HepG2 (cell line): ENCODE data around the gene LRRTM3. TPM values are rescaled to one million over a fixed set of nuclear protein-coding genes. Genes with fewer than 3 reads are reported as not detected.

Source experiments
- ATAC-seq: fragments of 200-7000 bp; cut with Tn5 transposase; 3 replicates; pipeline ENCODE4 v1.9.1; 2020; ENCODE audit warnings: mild to moderate bottlenecking, moderate library complexity
- BruUV-seq: library from RNA; stranded (reverse); fragments of 400-500 nt; replicated peaks from 2 replicates; lab custom pipeline; 2021; lab: Mats Ljungman, UMichigan
- CTCF ChIA-PET: fragments of 300-600 bp; formaldehyde crosslinking; extraction: SDS; loops from one replicate; lab custom pipeline; 2021; ENCODE audit warnings: low total read pairs, inconsistent platforms, low intra/inter-chr PET ratio; lab: Yijun Ruan, JAX
- POLR2A ChIA-PET: fragments of 350-600 bp; sonication (Branson Sonifier 250); formaldehyde crosslinking; loops from one replicate; lab custom pipeline; 2020; ENCODE audit warnings: antibody characterized with exemption, inconsistent platforms; lab: Yijun Ruan, JAX
- DNase-seq: peaks from one replicate; pipeline ENCODE4 v3.0.0-alpha.2; 2015; ENCODE audit warnings: low spot score
- FAIRE-seq: peaks from 3 replicates; lab custom pipeline; 2011; peaks lifted over from hg19 to GRCh38; lab: Jason Lieb, UNC
- H2AFZ ChIP-seq: one replicate; pipeline ENCODE4 v1.6.1; 2011; ENCODE audit warnings: low read length, inconsistent platforms
- H3K27ac ChIP-seq: fragments of 300-600 bp; 3 replicates; pipeline ENCODE4 v1.8.0; 2011; ENCODE audit warnings: mixed run types, mild to moderate bottlenecking, mixed read lengths, low read length, inconsistent platforms; ENCODE audit not compliant: insufficient read depth; ENCODE audit errors: extremely low read length
- H3K27me3 ChIP-seq, 2 experiments: fragments of 200-600 bp in 1 of 2; 2 replicates in 1 of 2; 3 replicates in 1 of 2; pipeline versions ENCODE4 v1.6.0 to v1.8.0; 2011; ENCODE audit warnings: low read length in 2 of 2, mild to moderate bottlenecking in 2 of 2, moderate library complexity in 2 of 2, inconsistent platforms in 1 of 2; ENCODE audit not compliant: insufficient read depth in 2 of 2, control insufficient read depth in 1 of 2
- H3K36me3 ChIP-seq, 2 experiments: fragments of 200-600 bp in 1 of 2; replicated peaks in 1 of 2; 2 replicates in 1 of 2; 3 replicates in 1 of 2; pipeline versions ENCODE4 v1.5.1 to v1.8.0; 2011; ENCODE audit warnings: low read length in 2 of 2, inconsistent platforms in 1 of 2; ENCODE audit not compliant: insufficient read depth in 2 of 2, control insufficient read depth in 1 of 2
- H3K4me1 ChIP-seq: 2 replicates; pipeline ENCODE4 v1.5.1; 2012; ENCODE audit warnings: low read length, inconsistent platforms; ENCODE audit not compliant: insufficient read depth
- H3K4me2 ChIP-seq: 2 replicates; pipeline ENCODE4 v1.6.0; 2011; ENCODE audit warnings: low read depth, low read length, inconsistent platforms
- H3K4me3 ChIP-seq, 3 experiments: fragments of 200-600 bp in 1 of 3; sonication (generic), shearing (Covaris generic) in 1 of 3; replicated peaks in 1 of 3; 2 replicates each; pipeline ENCODE4 v1.5.1; 2011 to 2016; ENCODE audit warnings: low read length in 3 of 3, inconsistent platforms in 2 of 3, low read depth in 2 of 3, mild to moderate bottlenecking in 2 of 3, control low read depth in 1 of 3, mixed read lengths in 1 of 3; ENCODE audit not compliant: insufficient read depth in 1 of 3
- H3K79me2 ChIP-seq: one replicate; pipeline ENCODE4 v1.6.1; 2011; ENCODE audit warnings: low read length, inconsistent platforms; ENCODE audit not compliant: insufficient read depth
- H3K9ac ChIP-seq: 2 replicates; pipeline ENCODE4 v1.6.0; 2011; ENCODE audit warnings: mild to moderate bottlenecking, low read depth, low read length, inconsistent platforms; ENCODE audit not compliant: insufficient read depth
- H3K9me3 ChIP-seq: 2 replicates; pipeline ENCODE4 v1.5.1; 2012; ENCODE audit warnings: mild to moderate bottlenecking, low read length
- H4K20me1 ChIP-seq: 2 replicates; pipeline ENCODE4 v1.6.0; 2011; ENCODE audit warnings: inconsistent platforms, mild to moderate bottlenecking, low read length, moderate library complexity; ENCODE audit not compliant: insufficient read depth
- ARNTL ChIP-seq: sonication (generic); formaldehyde crosslinking; IDR thresholded peaks from 2 replicates; pipeline ENCODE4 v1.4.0; 2020; ENCODE audit warnings: mild to moderate bottlenecking, missing genetic modification reagents
- ATF7 ChIP-seq, 2 experiments: fragments of 450-650 bp in 1 of 2; sonication (generic) in 1 of 2; formaldehyde crosslinking in 1 of 2; IDR thresholded peaks; 2 replicates each; pipeline versions ENCODE4 v1.4.0 to v1.6.1; 2016 to 2020; ENCODE audit warnings: antibody characterized with exemption in 1 of 2, mild to moderate bottlenecking in 1 of 2, missing genetic modification reagents in 1 of 2
- ELF3 ChIP-seq: IDR thresholded peaks from 2 replicates; pipeline ENCODE4 v1.6.1; 2016; ENCODE audit warnings: missing genetic modification reagents, missing compliant biosample characterization
- FOXK2 ChIP-seq: fragments of 450-650 bp; IDR thresholded peaks from 2 replicates; pipeline ENCODE4 v1.6.1; 2016
- GABPB1 ChIP-seq: IDR thresholded peaks from 2 replicates; pipeline ENCODE4 v1.6.1; 2016; ENCODE audit warnings: mild to moderate bottlenecking, missing genetic modification reagents, moderate library complexity, missing compliant biosample characterization
- HOXA7 ChIP-seq: sonication (generic); formaldehyde crosslinking; IDR thresholded peaks from 2 replicates; pipeline ENCODE4 v1.8.1; 2022; ENCODE audit warnings: mild to moderate bottlenecking, missing genetic modification reagents, moderate library complexity
- KLF16 ChIP-seq, 2 experiments: sonication (generic) in 1 of 2; formaldehyde crosslinking in 1 of 2; IDR thresholded peaks; 2 replicates each; pipeline versions ENCODE4 v1.6.1 to v1.8.0; 2016 to 2023; ENCODE audit warnings: missing genetic modification reagents in 2 of 2, missing compliant biosample characterization in 1 of 2
- NAIF1 ChIP-seq: sonication (generic); formaldehyde crosslinking; IDR thresholded peaks from 2 replicates; pipeline ENCODE4 v1.5.0; 2020; ENCODE audit warnings: mild to moderate bottlenecking, missing genetic modification reagents, borderline replicate concordance
- NFE2L2 ChIP-seq: fragments of 150-350 bp; IDR thresholded peaks from 2 replicates; pipeline ENCODE4 v1.6.1; 2014; ENCODE audit warnings: low read length
- NONO ChIP-seq, 2 experiments: fragments of 450-650 bp in 1 of 2; sonication (generic) in 1 of 2; formaldehyde crosslinking in 1 of 2; IDR thresholded peaks in 1 of 2; conservative IDR thresholded peaks in 1 of 2; 2 replicates each; pipeline versions ENCODE4 v1.6.1 to v1.8.0; 2017 to 2022; ENCODE audit warnings: mild to moderate bottlenecking in 1 of 2, missing genetic modification reagents in 1 of 2, moderate library complexity in 1 of 2
- ONECUT2 ChIP-seq: sonication (generic); formaldehyde crosslinking; IDR thresholded peaks from 2 replicates; pipeline ENCODE4 v1.4.0; 2020; ENCODE audit warnings: missing genetic modification reagents
- PAX8 ChIP-seq: sonication (generic); formaldehyde crosslinking; IDR thresholded peaks from 2 replicates; pipeline ENCODE4 v1.8.0; 2022; ENCODE audit warnings: mild to moderate bottlenecking, missing genetic modification reagents, borderline replicate concordance
- RBM39 ChIP-seq: fragments of 200-400 bp; formaldehyde crosslinking; IDR thresholded peaks from one replicate; pipeline ENCODE4 v1.6.1; 2018; ENCODE audit warnings: antibody characterized with exemption, mild to moderate bottlenecking, low read depth, low read length; ENCODE audit not compliant: poor library complexity, severe bottlenecking
- SRF ChIP-seq: IDR thresholded peaks from 2 replicates; pipeline ENCODE4 v1.6.1; 2011; ENCODE audit warnings: mild to moderate bottlenecking, low read depth, low read length, moderate library complexity
- ZNF160 ChIP-seq: sonication (generic); formaldehyde crosslinking; IDR thresholded peaks from 2 replicates; pipeline ENCODE4 v1.8.0; 2022; ENCODE audit warnings: mild to moderate bottlenecking, inconsistent platforms, missing genetic modification reagents
- ZNF510 ChIP-seq: sonication (generic); formaldehyde crosslinking; IDR thresholded peaks from 2 replicates; pipeline ENCODE4 v1.4.0; 2020; ENCODE audit warnings: low read depth, mild to moderate bottlenecking, missing genetic modification reagents
- WGBS: methylation state at CpG from one replicate; pipeline ENCODE4 v1.1.6; 2017; ENCODE audit warnings: low lambda C conversion rate; 5-methylcytosine and 5-hydroxymethylcytosine counted together
- in situ Hi-C: cut with HindIII; loops from 2 replicates; pipeline ENCODE4 v1.10.0; 2017; ENCODE audit warnings: low pct_unique_long_range_greater_than_20kb; ENCODE audit not compliant: extremely low pct_ligation_motif_present
- intact Hi-C: fragments of 100-400 bp; cut with micrococcal nuclease; formaldehyde crosslinking; loops from one replicate; pipeline ENCODE4 v1.10.0; 2022; ENCODE audit not compliant: unreplicated experiment
- polyA plus RNA-seq, 8 experiments: library from polyadenylated mRNA; depleted of rRNA in 3 of 8; stranded (reverse) in 7 of 8; unstranded in 1 of 8; fragments of >200 nt; fragmentation: Illumina TruSeq in 4 of 8; extraction: Trizol in 4 of 8; gene quantifications; 2 replicates each; pipeline versions ENCODE4 v1.2.1 to v1.2.3, GENCODE V29; 2011 to 2016; ENCODE audit warnings: low read depth in 4 of 8, missing spikeins in 1 of 8, mixed read lengths in 1 of 8; ENCODE audit not compliant: insufficient read depth in 1 of 8
- total RNA-seq, 5 experiments: library from RNA; depleted of rRNA; stranded (reverse); fragments of >200 nt; fragmentation: Illumina TruSeq; extraction: Trizol; gene quantifications; 2 replicates each; pipeline ENCODE4 v1.2.3, GENCODE V29; 2016; ENCODE audit warnings: low read depth in 1 of 5
- TF ChIP-seq, protein P1 (sequence below): sonication (generic); formaldehyde crosslinking; IDR thresholded peaks from 2 replicates; pipeline ENCODE4 v1.8.0; 2022; ENCODE audit warnings: mild to moderate bottlenecking, missing genetic modification reagents
- TF ChIP-seq, protein P2 (sequence below): IDR thresholded peaks from 2 replicates; pipeline ENCODE4 v1.6.1; 2016; ENCODE audit warnings: low read depth, borderline replicate concordance
- TF ChIP-seq, protein P3 (sequence below): sonication (generic); formaldehyde crosslinking; IDR thresholded peaks from 2 replicates; pipeline ENCODE4 v1.8.0; 2023; ENCODE audit warnings: mild to moderate bottlenecking, missing genetic modification reagents

LRRTM3 gene
- total and polyA plus RNA-seq, 2 of the 13 experiments (the other 11 are each of a cell fraction or from before 2014, with no cell fraction given), result not detected

DNA sequence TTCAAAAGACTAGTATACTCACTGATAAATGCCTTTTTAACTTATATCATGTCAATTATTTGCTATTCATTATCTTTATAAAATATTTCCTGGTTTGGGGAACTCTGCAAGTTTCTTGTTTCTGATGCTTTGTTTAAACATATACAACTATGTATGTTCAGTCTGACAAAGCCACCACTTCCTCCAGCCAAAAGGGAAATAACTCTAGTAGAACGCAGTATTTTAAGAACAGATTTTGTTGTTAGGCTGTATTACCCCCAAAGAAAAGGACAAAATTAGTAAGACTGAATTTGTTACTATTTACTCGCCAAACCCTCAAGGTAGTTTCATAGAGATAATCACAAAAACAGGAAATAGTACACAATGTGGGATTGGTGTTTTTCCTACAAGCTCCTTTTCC, 78.9 kb downstream of the LRRTM3 start:
- CTCF ChIA-PET, result no interaction called here
- intact Hi-C loops (no loop called here), in situ Hi-C loops (no loop called here)
- Histone ChIP-seq H4K20me1 (no peaks in the 10 kb centered on the region), H3K9ac (no peak overlapping the region), H3K36me3 (no peaks in the 10 kb centered on the region), H3K79me2 (no peaks in the 10 kb centered on the region), H3K9me3 (no peaks in the 10 kb centered on the region), H3K4me2 (no peak overlapping the region), H3K4me1 (no peaks in the 10 kb centered on the region), H3K27ac (no peak overlapping the region), H3K4me3 (no peak overlapping the region), H2AFZ (no peak overlapping the region), H3K27me3 (no peaks in the 10 kb centered on the region)
- TF ChIP-seq ATF7 (IDR thresholded peaks at IDR 0.05), result no peak
- TF ChIP-seq ATF7 (CRISPR knock-in tag; IDR thresholded peaks at IDR 0.05), result no peak
- TF ChIP-seq, protein P1, sequence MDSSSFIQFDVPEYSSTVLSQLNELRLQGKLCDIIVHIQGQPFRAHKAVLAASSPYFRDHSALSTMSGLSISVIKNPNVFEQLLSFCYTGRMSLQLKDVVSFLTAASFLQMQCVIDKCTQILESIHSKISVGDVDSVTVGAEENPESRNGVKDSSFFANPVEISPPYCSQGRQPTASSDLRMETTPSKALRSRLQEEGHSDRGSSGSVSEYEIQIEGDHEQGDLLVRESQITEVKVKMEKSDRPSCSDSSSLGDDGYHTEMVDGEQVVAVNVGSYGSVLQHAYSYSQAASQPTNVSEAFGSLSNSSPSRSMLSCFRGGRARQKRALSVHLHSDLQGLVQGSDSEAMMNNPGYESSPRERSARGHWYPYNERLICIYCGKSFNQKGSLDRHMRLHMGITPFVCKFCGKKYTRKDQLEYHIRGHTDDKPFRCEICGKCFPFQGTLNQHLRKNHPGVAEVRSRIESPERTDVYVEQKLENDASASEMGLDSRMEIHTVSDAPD, result no peak
- TF ChIP-seq HOXA7 (CRISPR knock-in tag), result no peak
- no peak for TF ChIP-seq RBM39
- TF ChIP-seq, protein P2, sequence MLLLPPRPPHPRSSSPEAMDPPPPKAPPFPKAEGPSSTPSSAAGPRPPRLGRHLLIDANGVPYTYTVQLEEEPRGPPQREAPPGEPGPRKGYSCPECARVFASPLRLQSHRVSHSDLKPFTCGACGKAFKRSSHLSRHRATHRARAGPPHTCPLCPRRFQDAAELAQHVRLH (CRISPR knock-in tag), result no peak
- TF ChIP-seq NAIF1 (CRISPR knock-in tag), result no peak
- no peak for TF ChIP-seq ARNTL (CRISPR knock-in tag)
- no peak for TF ChIP-seq NFE2L2
- no peak for TF ChIP-seq ONECUT2
- no peak for TF ChIP-seq SRF
- no peak for TF ChIP-seq ELF3 (CRISPR knock-in tag)
- TF ChIP-seq FOXK2, result no peak
- no peak for TF ChIP-seq ZNF160 (CRISPR knock-in tag)
- no peak for TF ChIP-seq PAX8 (CRISPR knock-in tag)
- no peak for TF ChIP-seq KLF16 (CRISPR knock-in tag; IDR thresholded peaks at IDR 0.05)
- no peak for TF ChIP-seq ZNF510
- TF ChIP-seq GABPB1 (CRISPR knock-in tag), result no peak
- TF ChIP-seq, protein P3, sequence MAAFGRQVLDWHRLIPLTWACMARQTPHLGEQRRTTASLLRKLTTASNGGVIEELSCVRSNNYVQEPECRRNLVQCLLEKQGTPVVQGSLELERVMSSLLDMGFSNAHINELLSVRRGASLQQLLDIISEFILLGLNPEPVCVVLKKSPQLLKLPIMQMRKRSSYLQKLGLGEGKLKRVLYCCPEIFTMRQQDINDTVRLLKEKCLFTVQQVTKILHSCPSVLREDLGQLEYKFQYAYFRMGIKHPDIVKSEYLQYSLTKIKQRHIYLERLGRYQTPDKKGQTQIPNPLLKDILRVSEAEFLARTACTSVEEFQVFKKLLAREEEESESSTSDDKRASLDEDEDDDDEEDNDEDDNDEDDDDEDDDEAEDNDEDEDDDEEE (CRISPR knock-in tag), result no peak
- no peak for TF ChIP-seq NONO (IDR thresholded peaks at IDR 0.05)
- no peak for TF ChIP-seq NONO (CRISPR knock-in tag; conservative IDR thresholded peaks at IDR 0.05)
- POLR2A ChIA-PET, result no interaction called here
- DNase-seq (no peak), ATAC-seq (no peak), FAIRE-seq (no peak)
- BruUV-seq, result no TSS peak
- 2% methylated on average over 2 of the region's 2 CpGs for WGBS
